WTC11 (cell line): ENCODE measurements around the gene CD302. TPM values are rescaled to one million over a fixed set of nuclear protein-coding genes. Genes with fewer than 3 reads are reported as not detected.

Experiments
- ATAC-seq: fragments of 200-7000 bp; cut with Tn5 transposase; 2 replicates; pipeline ENCODE4 v1.10.0; 2021; ENCODE audit warnings: mild to moderate bottlenecking, moderate library complexity
- CTCF ChIA-PET: fragments of 300-600 bp; sonication (Branson Sonifier 250); formaldehyde crosslinking; loops from one replicate; lab custom pipeline; 2021; ENCODE audit warnings: antibody characterized with exemption; lab: Charles Lee
- POLR2A ChIA-PET: fragments of 350-600 bp; sonication (Branson Sonifier 250); formaldehyde crosslinking; loops from one replicate; lab custom pipeline; 2021; ENCODE audit warnings: antibody characterized with exemption; lab: Charles Lee
- DNase-seq: peaks from one replicate; pipeline ENCODE4 v3.0.0; 2021; ENCODE audit warnings: low spot score
- H3K27ac Mint-ChIP-seq: 2 replicates; pipeline ENCODE4 v1.8.0; 2021; ENCODE audit warnings: mixed read lengths
- H3K27me3 Mint-ChIP-seq: 2 replicates; pipeline ENCODE4 v1.8.0; 2021; ENCODE audit warnings: low read depth, mild to moderate bottlenecking, moderate library complexity, mixed read lengths
- H3K36me3 Mint-ChIP-seq: 2 replicates; pipeline ENCODE4 v1.8.0; 2021; ENCODE audit warnings: mixed read lengths
- H3K4me1 Mint-ChIP-seq: 2 replicates; pipeline ENCODE4 v1.8.0; 2022; ENCODE audit warnings: mixed read lengths
- H3K4me3 Mint-ChIP-seq: 2 replicates; pipeline ENCODE4 v1.8.0; 2021; ENCODE audit warnings: mild to moderate bottlenecking, moderate library complexity, mixed read lengths
- H3K9me3 Mint-ChIP-seq: 2 replicates; pipeline ENCODE4 v1.8.0; 2021; ENCODE audit warnings: mixed read lengths
- ATF2 ChIP-seq: sonication (generic); formaldehyde crosslinking; IDR thresholded peaks from 2 replicates; pipeline ENCODE4 v1.8.1; 2022; ENCODE audit warnings: low read depth, missing genetic modification reagents, borderline replicate concordance
- CREM ChIP-seq: sonication (generic); formaldehyde crosslinking; IDR thresholded peaks from 2 replicates; pipeline ENCODE4 v1.8.1; 2022; ENCODE audit warnings: mild to moderate bottlenecking, missing genetic modification reagents, moderate library complexity
- E2F1 ChIP-seq: sonication (generic); formaldehyde crosslinking; IDR thresholded peaks from 2 replicates; pipeline ENCODE4 v1.8.0; 2022; ENCODE audit warnings: mild to moderate bottlenecking, missing genetic modification reagents
- ETV6 ChIP-seq: sonication (generic); formaldehyde crosslinking; IDR thresholded peaks from 2 replicates; pipeline ENCODE4 v1.8.1; 2022; ENCODE audit warnings: mild to moderate bottlenecking, missing genetic modification reagents
- GRHL2 ChIP-seq: fragments of 250-450 bp; sonication (Bioruptor Pico); IDR thresholded peaks from 2 replicates; pipeline ENCODE4 v1.8.0; 2022; ENCODE audit warnings: mild to moderate bottlenecking, moderate library complexity; ENCODE audit not compliant: insufficient replicate concordance, severe bottlenecking
- HMGXB4 ChIP-seq: sonication (generic); formaldehyde crosslinking; IDR thresholded peaks from 2 replicates; pipeline ENCODE4 v1.8.1; 2023; ENCODE audit warnings: mild to moderate bottlenecking, moderate library complexity, missing genetic modification reagents
- MXD4 ChIP-seq: fragments of 250-450 bp; sonication (Bioruptor Pico); IDR thresholded peaks from 2 replicates; pipeline ENCODE4 v1.8.0; 2021; ENCODE audit warnings: mild to moderate bottlenecking, moderate library complexity, borderline replicate concordance
- NFATC4 ChIP-seq: fragments of 250-450 bp; sonication (Bioruptor Pico); IDR thresholded peaks from 2 replicates; pipeline ENCODE4 v1.9.0; 2021; ENCODE audit warnings: mild to moderate bottlenecking
- NR1H2 ChIP-seq: sonication (generic); formaldehyde crosslinking; IDR thresholded peaks from 2 replicates; pipeline ENCODE4 v1.9.0; 2021; ENCODE audit warnings: mild to moderate bottlenecking, moderate library complexity, missing genetic modification reagents
- PRRX2 ChIP-seq: fragments of 250-450 bp; sonication (Bioruptor Pico); IDR thresholded peaks from 2 replicates; pipeline ENCODE4 v1.8.0; 2021; ENCODE audit warnings: mild to moderate bottlenecking
- RELA ChIP-seq: sonication (generic); formaldehyde crosslinking; IDR thresholded peaks from 2 replicates; pipeline ENCODE4 v1.8.1; 2022; ENCODE audit warnings: missing genetic modification reagents, mild to moderate bottlenecking, borderline replicate concordance
- SOX15 ChIP-seq: fragments of 250-450 bp; sonication (Bioruptor Pico); IDR thresholded peaks from 2 replicates; pipeline ENCODE4 v1.9.0; 2021; ENCODE audit warnings: mild to moderate bottlenecking
- SP1 ChIP-seq: sonication (generic); formaldehyde crosslinking; conservative IDR thresholded peaks from 2 replicates; pipeline ENCODE4 v1.8.1; 2022; ENCODE audit warnings: missing genetic modification reagents
- ZNF317 ChIP-seq: sonication (generic); formaldehyde crosslinking; IDR thresholded peaks from 2 replicates; pipeline ENCODE4 v1.8.1; 2023; ENCODE audit warnings: low read depth, mild to moderate bottlenecking, moderate library complexity, missing genetic modification reagents, borderline replicate concordance
- ZNF423 ChIP-seq: fragments of 250-450 bp; sonication (Bioruptor Pico); IDR thresholded peaks from 2 replicates; pipeline ENCODE4 v2.1.2; 2022; ENCODE audit warnings: mild to moderate bottlenecking, moderate library complexity
- ZNF532 ChIP-seq: fragments of 250-450 bp; sonication (Bioruptor Pico); IDR thresholded peaks from 2 replicates; pipeline ENCODE4 v1.9.0; 2021; ENCODE audit warnings: mild to moderate bottlenecking, borderline replicate concordance
- total RNA-seq: library from RNA; stranded (reverse); gene quantifications from 3 replicates; pipeline ENCODE4 v1.2.3, GENCODE V29; 2021
- TF ChIP-seq, protein P1 (sequence below): fragments of 250-450 bp; sonication (Bioruptor Pico); IDR thresholded peaks from 2 replicates; pipeline ENCODE4 v1.9.0; 2021; ENCODE audit warnings: moderate library complexity, mild to moderate bottlenecking, inconsistent platforms, borderline replicate concordance
- TF ChIP-seq, protein P2 (sequence below): sonication (generic); formaldehyde crosslinking; IDR thresholded peaks from 2 replicates; pipeline ENCODE4 v1.8.1; 2022; ENCODE audit warnings: mild to moderate bottlenecking, moderate library complexity, missing genetic modification reagents

CD302 gene
- total RNA-seq, 1 experiment from 2014 or later: 1.4 TPM

- no peaks in the 10 kb centered on the region for H3K27me3 Mint-ChIP-seq
- TF ChIP-seq SP1 (CRISPR knock-in tag) (no peak), PRRX2 (CRISPR knock-in tag) (no peak), HMGXB4 (CRISPR knock-in tag) (no peak), GRHL2 (no peak), ZNF532 (CRISPR knock-in tag) (no peak), ZNF317 (CRISPR knock-in tag) (no peak), NFATC4 (CRISPR knock-in tag) (no peak), ZNF423 (no peak)
- TF ChIP-seq, protein P1, sequence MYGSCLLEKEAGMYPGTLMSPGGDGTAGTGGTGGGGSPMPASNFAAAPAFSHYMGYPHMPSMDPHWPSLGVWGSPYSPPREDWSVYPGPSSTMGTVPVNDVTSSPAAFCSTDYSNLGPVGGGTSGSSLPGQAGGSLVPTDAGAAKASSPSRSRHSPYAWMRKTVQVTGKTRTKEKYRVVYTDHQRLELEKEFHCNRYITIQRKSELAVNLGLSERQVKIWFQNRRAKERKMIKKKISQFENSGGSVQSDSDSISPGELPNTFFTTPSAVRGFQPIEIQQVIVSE: no peak
- H3K9me3 Mint-ChIP-seq: no peaks in the 10 kb centered on the region
- CTCF ChIA-PET: interaction anchor here (0.6 to 3.1 kb wide), 2 partner anchors 61 to 75 kb away, joined by 3 to 10 read pairs; no protein-coding TSS in a partner anchor
- POLR2A ChIA-PET: no interaction called here
- DNase-seq (no peak), ATAC-seq (no peak)
- H3K36me3 Mint-ChIP-seq: no peaks in the 10 kb centered on the region
- no peaks in the 10 kb centered on the region for H3K4me1 Mint-ChIP-seq
- no peak overlapping the region for H3K27ac Mint-ChIP-seq
- no peak overlapping the region for H3K4me3 Mint-ChIP-seq
Measured at GRCh38 chr2:159846564-159846963, 48.6 kb upstream of the CD302 start.

DNA sequence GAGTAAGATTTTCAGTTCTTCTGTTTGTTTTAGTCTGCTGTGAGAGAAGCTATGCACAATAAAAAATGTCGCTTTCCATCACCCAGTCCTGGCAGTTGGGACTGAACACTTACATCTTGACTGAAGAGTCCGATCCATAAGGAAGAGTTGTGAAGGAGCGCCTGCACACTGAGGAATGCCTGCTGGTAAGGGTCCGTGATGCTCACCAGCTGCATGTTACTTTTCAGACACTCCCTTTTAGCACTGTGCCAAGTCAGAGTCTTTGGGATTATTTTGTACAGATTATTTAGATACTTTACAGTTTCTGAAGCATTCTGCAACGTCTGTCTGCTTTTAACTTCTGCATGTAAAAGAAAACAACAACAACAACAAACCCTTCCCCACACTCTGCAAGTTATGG is 42.6 kb upstream of the CD302 start:
- Mint-ChIP-seq H3K4me1 (no peaks in the 10 kb centered on the region), H3K36me3 (no peaks in the 10 kb centered on the region), H3K9me3 (no peaks in the 10 kb centered on the region), H3K4me3 (no peak overlapping the region), H3K27me3 (peaks cover 25% of the 10 kb centered on the region), H3K27ac (no peak overlapping the region)
- TF ChIP-seq, protein P2, sequence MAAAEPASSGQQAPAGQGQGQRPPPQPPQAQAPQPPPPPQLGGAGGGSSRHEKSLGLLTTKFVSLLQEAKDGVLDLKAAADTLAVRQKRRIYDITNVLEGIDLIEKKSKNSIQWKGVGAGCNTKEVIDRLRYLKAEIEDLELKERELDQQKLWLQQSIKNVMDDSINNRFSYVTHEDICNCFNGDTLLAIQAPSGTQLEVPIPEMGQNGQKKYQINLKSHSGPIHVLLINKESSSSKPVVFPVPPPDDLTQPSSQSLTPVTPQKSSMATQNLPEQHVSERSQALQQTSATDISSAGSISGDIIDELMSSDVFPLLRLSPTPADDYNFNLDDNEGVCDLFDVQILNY: no peak
- TF ChIP-seq MXD4 (CRISPR knock-in tag): no peak
- TF ChIP-seq NR1H2 (CRISPR knock-in tag): no peak
- TF ChIP-seq RELA (CRISPR knock-in tag): no peak
- TF ChIP-seq SOX15 (CRISPR knock-in tag): no peak
- no peak for TF ChIP-seq GRHL2
- CTCF ChIA-PET: no interaction called here
- DNase-seq (no peak), ATAC-seq (no peak)
- POLR2A ChIA-PET: no interaction called here

- no peaks in the 10 kb centered on the region for H3K9me3 Mint-ChIP-seq
- DNase-seq: no peak
- no peak overlapping the region for H3K4me3 Mint-ChIP-seq
- H3K27me3 Mint-ChIP-seq: peaks cover 97% of the 10 kb centered on the region
- no peaks in the 10 kb centered on the region for H3K4me1 Mint-ChIP-seq
- H3K27ac Mint-ChIP-seq: no peak overlapping the region
- ATAC-seq: no peak
- POLR2A ChIA-PET: interaction anchor here (0.7 kb wide), 2 partner anchors 341 to 585 kb away, joined by 5 to 6 read pairs; no protein-coding TSS in a partner anchor
- CTCF ChIA-PET: no interaction called here
- no peaks in the 10 kb centered on the region for H3K36me3 Mint-ChIP-seq
- TF ChIP-seq ZNF317 (CRISPR knock-in tag) (no peak), MXD4 (CRISPR knock-in tag) (no peak), E2F1 (CRISPR knock-in tag) (no peak), CREM (CRISPR knock-in tag) (no peak), ATF2 (CRISPR knock-in tag) (no peak), ETV6 (CRISPR knock-in tag) (no peak)
- TF ChIP-seq, protein P2: no peak
- TF ChIP-seq, all 79 proteins: peak for 0
Measured at GRCh38 chr2:159832858-159833257, 34.9 kb upstream of the CD302 start.
